NCI-H524 (cell line): Measurements from ENCODE around the gene SMYD3.
"Not testable (repeated sequence)": the region's sequence is repeated elsewhere in the genome, so short reads cannot be mapped to it uniquely, and the experiment has no call there.

Source experiments
- DNase-seq, 2 experiments: peaks; one replicate each; lab custom pipeline; 2025; lab: John Stamatoyannopoulos, UW

Gene SMYD3

DNA sequence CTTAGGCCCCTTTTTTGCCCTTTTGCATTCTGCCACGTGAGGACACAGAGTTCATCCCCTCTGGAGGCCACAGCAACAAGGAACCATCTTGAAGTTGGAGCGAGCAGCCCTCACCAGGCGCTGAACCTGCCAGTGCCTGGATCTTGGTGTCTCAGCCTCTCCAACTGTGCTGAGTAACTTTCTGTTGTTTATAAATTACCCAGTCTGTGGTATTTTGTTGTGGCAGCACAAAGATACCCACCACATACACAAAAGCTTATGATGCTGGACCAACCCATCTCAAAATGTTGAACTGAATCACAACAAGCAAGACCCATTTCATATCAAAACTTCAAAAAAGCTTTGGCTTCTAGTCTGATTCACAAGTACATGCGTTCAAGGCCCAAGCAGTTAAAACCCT is 702.4 kb downstream of the SMYD3 start:
- no peak for DNase-seq

DNA sequence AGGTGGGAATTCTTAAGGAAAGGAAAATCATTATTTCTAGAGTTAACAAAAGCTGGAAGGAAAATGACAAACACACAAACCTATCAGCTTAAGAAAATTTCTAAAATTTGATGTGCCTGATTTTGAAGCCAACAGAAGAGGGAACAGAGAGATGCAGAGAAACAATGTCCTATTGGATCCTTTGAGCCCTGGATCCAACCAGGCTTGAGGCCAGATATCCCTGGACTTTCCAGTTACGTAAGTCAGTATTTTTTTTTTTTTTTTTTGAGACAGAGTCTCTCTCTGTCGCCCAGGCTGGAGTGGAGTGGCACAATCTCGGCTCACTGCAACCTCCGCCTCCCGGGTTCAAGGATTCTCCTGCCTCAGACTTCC is 703.4 kb downstream of the SMYD3 start:
- DNase-seq = no peak

DNA sequence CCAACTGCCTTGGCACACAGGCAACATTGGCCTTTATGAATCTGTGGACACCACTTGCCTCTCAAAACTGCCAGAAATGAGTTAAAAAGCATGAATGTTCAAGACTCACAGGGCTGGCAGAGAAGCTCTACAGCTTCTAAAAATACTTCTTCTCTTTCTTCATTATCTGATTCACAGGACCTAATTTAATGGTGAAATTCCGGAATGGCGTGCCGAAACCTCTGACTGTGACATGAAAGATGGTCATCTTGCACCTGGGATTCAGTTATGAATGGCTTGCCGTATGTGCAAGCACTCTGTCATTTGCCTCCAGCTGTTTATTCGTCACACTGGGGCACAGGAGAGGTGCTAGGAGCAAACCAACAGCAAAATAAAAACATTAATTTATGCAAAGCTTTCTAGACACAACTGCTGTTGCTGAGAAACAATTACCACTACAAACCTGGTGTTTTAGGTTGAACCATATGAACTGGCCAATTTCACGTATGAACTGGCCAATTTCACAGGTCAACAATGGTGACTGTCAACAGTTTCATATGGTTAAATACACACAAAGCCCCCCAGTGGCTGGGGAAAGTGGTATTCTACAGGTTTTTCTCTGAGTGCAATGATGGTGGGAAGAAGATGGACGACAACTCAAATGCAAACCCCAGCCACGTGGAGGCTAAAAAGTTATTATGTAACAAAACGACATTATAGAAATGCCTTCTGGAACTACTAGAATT is 704.0 kb downstream of the SMYD3 start:
- DNase-seq = no peak

DNA sequence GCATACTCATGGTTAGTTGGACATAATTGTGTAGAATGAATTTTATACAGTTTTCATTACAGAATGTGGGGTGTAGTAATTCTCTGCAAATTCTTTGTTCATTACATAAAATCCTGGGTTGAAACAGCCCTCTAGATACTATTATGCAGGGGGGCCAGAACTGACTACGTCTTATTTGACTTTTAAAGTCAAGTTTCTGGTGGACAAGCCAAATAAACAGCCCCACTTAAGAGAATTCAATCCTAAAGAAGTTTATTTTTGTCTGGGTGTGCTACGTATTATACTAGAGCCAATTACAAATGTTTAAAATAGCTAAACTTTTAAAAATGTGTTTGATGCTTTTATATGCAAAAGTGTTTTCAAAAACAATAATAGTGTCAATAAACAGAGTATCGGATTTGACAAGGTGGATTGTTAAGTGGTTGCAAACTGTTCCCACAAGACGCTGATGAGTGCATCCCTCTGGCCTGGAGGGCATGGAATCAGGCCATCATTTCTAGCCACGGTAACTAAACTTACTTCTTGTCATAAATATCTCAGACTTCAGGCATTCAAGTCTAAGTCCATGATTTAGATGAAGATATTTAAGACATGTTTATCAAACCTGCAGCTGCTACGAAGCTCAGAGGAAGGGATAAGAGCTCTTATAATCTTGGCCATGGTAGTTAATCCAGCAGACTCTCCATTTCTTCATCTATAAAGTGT is 706.0 kb downstream of the SMYD3 start:
- peak in 1 of 2 experiments; percentile 21 for DNase-seq

DNA sequence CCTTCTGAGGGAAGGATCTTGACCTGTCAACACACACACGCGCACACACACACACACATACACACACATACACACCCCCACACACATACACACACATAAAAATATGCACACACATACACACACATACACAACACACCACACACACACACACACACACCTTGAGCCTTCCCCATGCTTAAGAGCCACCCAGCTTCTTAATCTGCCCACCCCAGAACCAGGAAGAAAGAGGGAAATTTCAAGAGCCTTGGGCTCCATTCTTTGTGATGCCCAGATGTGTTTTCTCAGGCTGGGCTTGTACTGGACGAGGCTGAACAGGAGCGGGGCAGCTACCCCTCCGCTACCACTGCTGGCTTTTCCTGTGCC is 708.7 kb downstream of the SMYD3 start:
- DNase-seq = no peak

DNA sequence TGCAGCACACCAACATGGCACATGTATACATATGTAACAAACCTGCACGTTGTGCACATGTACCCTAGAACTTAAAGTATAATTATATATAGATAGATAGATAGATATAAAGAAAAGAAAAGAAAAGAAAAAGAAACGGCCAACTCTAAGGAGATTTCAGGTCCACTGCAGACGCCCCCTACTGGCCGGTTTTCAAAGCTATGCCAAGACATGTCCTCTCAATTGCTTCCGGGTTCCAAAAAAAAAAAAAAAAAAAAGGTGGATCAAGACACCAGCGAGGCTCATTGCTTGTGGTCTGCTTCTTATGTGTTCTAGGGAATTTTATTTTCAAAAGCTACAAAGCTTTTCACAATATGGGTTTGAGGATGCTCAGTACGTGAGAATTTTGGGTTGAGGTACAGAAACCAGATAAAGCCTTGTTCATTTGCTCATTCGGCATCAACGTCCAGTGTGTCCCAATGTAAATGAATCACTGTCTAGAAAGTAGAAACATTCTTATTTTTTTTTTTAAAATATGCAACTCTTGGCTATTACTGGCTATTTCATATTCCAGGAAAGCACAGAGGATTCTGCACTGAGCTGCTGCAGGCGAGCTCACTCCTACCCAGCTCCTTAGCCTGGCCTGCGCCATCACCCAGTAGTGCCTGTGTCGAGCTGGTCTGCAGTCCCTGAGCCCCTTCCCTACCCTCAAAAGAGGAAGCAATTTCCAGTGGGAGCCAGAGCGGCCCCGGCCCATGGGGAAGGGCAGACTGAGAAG is 709.3 kb downstream of the SMYD3 start:
- DNase-seq = no peak

DNA sequence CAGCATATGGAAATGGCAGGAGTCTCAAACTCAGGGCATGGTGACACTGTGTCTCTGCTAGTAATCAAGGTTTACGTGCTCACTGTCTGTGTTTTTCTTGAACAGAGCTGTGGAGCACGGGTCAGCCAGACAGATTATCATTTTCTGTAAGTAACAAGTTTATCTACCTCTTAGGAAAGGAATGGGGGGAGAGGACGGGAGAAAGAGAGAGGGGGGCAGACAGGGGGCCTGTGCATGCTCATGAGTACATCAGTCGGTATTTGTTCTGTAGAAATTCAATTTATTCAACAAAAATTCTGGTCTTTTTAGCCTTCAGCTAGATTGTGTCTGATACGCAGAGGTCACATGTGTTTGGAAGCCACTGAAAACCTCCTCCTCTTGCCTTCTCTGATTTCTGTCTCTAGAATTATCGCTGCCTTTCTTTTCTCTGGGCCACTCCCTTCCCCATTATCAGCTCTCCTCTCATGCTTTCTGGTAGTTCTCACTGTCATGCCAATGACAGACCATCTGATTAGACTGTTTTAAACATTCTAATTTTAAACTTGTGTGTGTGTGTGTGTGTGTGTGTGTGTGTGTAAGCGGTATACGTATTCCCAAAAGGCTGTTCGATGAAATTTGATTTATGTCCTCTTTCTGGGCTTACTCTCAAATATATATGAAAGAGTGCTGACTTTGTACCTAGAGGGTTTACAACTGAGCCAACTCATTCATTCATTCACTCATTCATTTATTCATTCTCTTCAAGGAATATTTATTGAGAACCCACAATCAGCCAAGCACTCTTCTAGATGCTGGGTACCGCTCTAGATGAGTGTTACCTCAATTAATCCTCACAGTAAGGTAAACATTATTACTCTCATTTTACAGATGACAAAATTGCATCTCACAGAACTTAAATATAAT is 715.4 kb downstream of the SMYD3 start:
- DNase-seq = no peak

DNA sequence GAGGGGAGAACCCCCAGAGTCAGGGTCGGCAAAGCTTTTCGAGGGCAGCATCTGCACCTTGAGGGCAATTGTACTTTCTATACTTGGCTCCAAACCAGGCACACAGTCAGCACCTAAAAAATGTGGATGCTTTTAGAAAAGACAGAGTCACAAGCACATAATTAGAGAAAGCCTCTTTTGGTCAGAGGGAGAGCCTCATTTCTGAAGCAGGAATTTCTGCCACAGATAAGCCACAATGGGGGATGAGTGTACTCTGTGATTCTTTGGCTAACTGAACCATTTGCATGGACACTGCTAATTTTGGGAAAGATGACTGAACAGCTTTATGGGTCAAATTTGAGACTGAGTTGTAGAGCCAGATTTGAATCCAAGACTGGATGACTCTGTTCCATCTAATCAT is 716.6 kb downstream of the SMYD3 start:
- no peak for DNase-seq

DNA sequence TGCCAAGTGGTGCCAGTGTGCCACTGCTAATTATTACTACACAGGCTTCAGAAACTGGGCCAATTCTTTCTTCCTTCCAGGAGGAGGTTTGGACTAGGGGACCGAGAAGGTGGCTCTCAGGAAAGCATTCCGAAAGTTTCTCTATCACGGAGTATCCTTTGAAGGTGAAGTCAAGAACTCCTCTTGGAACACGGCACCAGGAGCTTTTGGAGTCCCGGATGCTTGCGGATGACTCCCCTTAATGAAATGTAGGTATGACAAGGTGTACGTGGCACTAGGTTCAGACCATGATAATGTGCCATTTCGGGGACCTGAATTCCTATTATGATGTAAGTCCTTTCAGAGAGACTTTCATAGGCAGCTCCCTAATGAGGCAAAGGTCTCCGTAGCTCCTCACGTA is 718.2 kb downstream of the SMYD3 start:
- no peak for DNase-seq

DNA sequence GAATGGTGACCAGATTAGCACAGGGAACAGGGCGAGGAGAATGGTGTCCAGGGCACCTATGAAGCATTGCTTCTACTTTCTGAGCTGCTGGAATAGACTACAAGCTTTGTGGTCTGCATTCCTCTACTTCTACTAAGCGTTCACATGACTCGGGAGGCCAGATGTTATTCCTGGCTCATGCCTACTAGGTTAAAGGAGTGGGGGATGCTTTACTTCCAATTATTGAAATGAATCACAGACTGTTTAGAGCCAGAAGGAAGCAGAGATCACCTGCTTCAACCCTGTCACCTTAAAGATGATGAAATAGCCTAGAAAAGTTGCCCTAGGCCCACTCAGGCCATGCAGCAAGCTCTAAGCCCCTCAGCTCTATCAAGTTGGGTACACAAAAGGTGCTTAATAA is 718.8 kb downstream of the SMYD3 start:
- DNase-seq = no peak

DNA sequence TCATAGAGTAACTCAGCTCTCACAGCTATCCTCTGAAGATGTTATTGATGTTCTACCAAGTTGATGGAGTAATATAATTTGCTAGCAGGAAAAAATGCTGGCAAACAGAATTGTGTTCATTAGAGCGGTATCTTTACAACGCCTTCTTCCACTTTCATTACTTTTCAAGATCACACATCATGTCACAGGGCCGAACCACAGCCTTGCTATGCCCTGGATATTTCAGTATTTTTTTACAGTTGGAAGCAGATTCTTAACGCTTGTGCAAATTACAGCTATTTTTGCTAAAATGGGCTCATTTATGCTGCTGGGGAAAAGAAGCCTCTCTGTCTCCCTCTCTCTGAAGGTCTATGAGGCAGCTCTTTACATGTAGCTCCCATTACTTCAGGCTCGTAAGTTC is 720.1 kb downstream of the SMYD3 start:
- no peak for DNase-seq

DNA sequence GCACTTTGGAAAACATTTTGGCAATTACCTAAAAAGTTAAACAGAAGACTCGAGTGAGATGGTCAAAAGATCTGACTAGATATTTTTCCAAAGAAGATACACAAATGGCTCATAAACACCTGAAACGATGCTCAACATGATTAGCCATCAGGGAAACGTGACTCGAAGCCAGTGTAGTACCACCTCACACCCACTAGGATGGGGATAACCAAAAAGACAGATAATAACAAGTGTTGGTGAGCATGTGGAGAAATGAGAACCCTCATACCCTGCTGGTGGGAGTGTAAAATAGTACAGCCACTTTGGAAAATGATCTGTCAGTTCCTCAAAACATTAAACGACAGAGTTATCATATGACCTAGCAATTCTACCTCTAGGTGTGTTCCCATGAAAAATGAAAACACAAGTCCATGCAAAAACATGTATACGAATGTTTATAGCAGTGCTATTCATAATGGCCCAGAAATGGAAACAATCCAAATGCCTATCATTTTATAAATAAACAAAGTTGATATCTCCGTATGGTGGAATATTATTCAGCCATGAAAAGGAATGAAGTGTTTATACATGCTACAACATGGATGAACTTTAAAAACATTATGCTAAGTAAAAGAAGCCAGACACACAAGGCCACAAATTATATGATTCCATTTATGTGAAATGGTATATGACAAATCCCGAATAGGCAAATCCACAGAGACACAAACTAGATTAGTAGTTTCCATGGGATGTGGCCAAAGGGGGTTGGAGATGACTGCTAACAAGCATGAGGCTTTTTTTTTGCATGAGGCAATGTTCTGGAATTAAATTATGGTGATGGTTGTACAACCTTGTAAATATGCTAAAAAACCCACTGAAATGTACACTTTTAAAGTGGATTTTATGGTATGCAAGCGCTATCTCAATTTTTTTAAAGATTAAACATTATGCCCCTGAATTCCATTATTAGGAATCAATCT is 727.0 kb downstream of the SMYD3 start:
- no peak for DNase-seq

DNA sequence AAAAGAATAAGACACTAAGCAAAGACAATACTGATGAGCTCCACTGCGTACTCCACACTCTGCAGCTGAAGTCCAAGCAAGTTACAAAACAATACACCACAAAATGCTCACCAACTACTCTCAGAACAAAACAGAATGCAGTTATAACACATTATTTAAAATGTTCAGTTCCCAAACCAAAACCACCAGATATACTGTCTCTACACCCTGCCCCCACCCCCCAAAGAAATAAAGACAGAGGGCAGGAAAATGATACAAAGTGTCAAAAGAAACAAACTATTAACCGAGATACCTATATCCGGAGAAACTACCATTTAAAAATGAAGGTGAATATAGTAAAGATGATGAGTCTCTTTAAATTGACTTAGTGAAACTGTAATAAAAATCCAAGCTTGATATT is 729.3 kb downstream of the SMYD3 start:
- no peak for DNase-seq

DNA sequence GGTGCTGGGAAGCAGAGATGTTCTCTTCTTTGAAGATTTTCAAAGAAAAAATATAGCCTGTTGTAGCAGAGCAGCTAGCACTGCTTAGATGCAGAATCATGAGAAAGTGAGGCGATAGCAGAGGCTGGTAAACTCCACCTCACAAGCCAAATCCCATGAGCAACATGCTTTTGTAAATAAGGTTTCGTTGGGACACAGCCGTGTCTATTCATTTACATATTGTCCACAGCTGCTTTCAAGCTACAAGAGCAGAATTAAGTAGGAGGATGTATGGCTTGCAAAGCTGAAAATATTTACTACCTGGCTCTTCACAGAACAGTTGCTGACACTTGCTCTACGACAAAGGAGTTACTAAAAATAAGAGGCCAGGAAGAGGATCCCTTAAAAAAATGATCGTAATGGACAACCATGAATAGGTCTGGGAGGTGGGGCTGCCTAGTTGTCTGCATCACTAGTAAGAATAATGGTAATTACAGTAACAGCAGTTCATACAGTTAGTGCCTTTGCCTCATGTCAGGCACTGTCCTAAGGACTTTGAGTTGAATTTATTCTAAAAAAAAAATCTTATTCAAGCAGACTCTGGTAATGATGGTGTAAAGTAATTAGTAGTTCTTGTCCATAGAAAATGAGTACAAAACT is 730.3 kb downstream of the SMYD3 start:
- peak in 1 of 2 experiments; percentile 19 for DNase-seq

DNA sequence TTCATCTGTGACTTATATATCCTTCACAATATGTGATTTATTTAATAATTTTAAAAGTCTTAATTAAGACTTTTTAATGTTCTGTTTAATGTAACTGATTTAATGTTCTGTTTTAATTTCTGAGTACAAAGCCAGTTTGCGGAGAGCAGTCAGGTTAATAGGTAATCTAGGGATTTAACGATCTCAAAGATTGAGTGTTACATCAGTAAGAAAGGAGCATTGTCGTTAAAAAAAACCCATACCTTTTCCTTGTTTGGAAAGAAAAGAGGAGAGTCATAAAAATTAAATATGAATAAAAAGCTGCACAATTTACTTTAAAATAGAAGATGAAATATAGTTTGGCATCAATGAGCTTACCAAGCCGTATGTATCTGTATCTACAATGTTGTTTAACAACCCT is 730.9 kb downstream of the SMYD3 start:
- DNase-seq = no peak

DNA sequence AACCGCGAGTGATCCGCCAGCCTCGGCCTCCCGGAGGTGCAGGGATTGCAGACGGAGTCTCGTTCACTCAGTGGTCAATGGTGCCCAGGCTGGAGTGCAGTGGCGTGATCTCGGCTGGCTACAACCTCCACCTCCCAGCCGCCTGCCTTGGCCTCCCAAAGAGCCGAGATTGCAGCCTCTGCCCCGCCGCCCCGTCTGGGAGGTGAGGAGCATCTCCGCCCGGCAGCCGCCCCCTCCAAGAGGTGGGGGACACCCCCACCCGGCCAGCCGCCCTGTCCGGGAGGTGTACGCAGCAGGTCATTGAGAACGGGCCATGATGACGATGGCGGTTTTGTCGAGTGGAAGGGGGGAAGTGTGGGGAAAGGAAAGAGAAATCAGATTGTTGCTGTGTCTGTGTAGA is 732.1 kb downstream of the SMYD3 start:
- DNase-seq = not testable (repeated sequence)

DNA sequence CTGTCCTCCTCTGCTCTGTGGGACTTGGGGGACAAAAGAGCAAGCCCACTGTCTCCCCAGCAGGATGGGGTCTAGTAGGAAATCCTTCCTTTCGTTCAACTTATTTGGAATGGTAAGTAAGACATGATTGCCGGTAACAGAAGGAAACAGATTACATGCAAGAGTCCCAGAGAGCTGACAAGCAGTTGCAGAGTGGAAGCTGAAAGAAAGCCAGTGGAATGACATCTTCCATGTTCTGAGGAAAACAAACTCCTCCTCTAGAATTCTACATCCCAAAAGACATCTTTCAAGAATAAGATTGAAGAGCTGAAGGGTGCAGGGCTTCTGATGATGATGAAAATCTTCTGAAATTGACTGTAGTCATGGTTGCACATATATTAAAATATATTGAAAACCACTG is 732.9 kb downstream of the SMYD3 start:
- DNase-seq = no peak

DNA sequence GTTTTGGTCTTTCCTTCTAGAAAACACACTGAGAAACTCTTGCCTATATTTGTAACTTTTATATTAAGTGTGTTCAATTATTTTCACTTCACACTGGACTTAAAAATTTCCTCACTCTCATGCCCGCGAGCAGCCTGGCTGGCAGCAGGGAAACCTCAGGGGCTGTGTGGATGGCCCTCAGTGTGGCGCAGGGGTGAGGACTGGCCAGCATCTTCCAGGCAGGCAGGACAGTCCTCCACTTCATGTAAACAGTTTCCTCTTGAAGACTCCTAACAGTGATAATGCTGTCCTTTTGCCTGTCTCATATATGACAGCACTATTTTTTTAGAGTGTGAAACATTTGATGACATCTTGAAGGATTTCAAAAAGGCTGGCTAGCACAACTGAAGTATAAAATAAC is 733.7 kb downstream of the SMYD3 start:
- DNase-seq = no peak

DNA sequence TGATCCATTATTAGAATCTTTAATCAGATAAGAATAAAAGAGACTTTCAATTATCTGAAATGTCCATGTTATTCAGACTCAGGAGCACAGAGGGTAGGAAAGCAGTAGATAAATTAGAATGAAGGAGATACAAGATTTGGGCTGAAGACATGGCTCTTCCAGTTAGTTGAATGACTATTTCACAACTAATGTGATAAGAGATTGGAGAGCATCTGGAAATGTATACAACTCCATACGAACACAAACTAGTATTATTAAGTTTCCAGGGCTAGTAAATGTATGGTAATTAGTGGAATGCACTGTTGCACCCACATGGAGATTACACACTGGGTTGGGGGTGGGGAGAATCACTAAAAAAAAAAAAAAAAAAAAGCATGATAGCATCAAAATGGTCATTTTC is 734.3 kb downstream of the SMYD3 start:
- DNase-seq = no peak

DNA sequence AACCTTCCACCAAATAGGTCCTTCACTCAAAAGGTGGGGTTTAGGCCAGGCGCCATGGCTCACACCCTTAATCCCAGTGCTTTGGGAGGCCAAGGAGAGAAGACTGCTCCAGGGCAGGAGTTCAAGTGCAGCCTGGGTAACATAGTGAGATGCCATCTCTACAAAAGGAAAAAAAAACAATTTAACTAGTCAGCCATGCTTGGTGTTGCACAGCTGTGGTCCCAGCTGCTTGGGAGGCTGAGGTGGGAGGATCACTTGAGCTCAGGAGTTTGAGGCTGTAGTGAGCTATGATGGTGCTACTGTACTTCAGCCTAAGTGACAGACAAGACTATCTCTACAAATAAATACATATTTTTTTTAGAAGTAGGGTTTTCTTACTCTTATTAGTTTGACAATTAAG is 734.8 kb downstream of the SMYD3 start:
- DNase-seq = no peak
